H7 (cell line): ENCODE measurements around the gene LIN52. TPM values are rescaled to one million over a fixed set of nuclear protein-coding genes. Genes with fewer than 3 reads are reported as not detected.
A peak's percentile ranks its signal among the peaks of the same experiment; 100 is the strongest.

Source experiments
- DNase-seq: peaks from one replicate; pipeline ENCODE4 v3.0.0; 2012
- H3K27me3 ChIP-seq: 2 replicates; pipeline ENCODE4 v1.6.0; 2011; ENCODE audit warnings: mild to moderate bottlenecking, low read length; ENCODE audit not compliant: control insufficient read depth, insufficient read depth
- H3K36me3 ChIP-seq: replicated peaks from 2 replicates; pipeline ENCODE4 v1.5.1; 2011; ENCODE audit warnings: low read length; ENCODE audit not compliant: control insufficient read depth, insufficient read depth
- H3K4me3 ChIP-seq: 2 replicates; pipeline ENCODE4 v1.5.1; 2011; ENCODE audit warnings: low read depth, mild to moderate bottlenecking, control low read depth, low read length, moderate library complexity; ENCODE audit not compliant: insufficient read depth
- total RNA-seq: library from RNA; depleted of rRNA; stranded (reverse); fragments of >200 nt; shearing (Covaris generic); gene quantifications from 2 replicates; pipeline ENCODE4 v1.2.3, GENCODE V29; 2014

The LIN52 gene
- total RNA-seq, 1 experiment from 2014 or later, result 13.3 TPM

GRCh38 chr14:74218462-74218861, 133.7 kb downstream of the LIN52 start:
- no peak for DNase-seq
- H3K36me3 ChIP-seq, result no peaks in the 10 kb centered on the region
- H3K4me3 ChIP-seq, result no peak overlapping the region
- H3K27me3 ChIP-seq, result peaks cover 19% of the 10 kb centered on the region

DNA sequence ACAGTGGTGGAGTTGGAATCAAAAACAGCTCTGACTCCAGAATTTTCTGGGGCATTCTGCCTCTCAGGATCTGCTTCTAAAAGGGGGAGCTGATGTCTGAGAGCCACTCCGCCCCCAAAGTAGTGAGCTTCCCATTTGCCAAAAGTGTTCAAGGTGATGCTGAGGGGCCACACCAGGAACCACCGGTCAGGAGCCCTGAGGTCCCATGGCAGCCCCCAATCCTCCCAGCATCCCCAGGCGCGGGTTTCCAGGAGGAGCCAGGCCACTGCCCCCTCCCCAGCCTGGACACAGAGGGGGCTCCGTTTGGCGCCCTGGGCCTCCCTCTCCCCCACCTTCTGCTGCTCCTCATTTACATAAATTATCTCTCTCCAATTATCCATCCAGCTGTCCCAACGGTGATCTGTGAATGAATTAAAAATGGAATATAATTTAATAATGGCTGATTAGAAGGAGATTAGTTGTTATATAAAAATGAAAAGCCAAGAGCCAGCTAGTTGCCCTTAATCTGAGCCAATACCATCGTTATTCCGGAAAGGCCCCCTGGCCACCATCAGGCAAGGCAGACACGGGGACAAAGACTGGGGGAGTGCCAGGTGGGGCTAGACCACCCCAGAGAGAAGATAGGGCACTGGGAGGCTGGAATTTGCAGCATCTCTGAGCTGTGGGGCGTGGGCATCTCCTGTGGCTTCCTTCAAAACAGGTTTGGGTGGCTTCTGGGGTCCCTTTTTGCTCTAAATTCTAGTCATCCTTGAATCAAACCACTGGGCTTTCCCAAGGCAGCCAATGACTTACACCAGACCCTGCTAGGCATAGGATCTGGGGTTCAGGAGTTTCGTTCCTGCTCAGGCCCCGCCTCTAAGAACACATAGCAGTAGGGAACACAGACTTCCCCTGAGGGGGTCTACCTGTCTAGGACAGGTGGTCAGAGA, 134.8 kb downstream of the LIN52 start:
- Histone ChIP-seq H3K36me3 (no peaks in the 10 kb centered on the region), H3K27me3 (peaks cover 19% of the 10 kb centered on the region), H3K4me3 (no peak overlapping the region)
- no peak for DNase-seq

DNA sequence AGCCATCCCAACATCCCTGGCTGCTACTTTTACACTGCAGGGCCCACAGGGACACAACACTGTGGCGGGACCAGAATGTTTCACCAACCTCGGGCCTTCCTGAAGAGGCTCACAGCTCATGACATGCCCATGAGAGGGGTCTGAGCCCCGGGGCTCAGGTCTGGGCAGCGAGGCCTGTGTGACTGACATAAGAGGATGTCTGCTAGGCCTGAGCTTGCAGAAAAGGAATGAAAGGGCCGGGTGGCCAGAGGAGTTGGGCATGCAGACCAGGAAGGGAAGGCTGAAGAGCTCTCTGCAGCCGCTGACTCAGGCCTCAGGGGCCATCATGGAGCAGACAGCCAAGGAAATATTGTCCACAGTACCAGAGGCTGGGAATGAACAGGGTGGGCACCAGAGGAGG, 136.2 kb downstream of the LIN52 start:
- Histone ChIP-seq H3K4me3 (no peak overlapping the region), H3K36me3 (no peaks in the 10 kb centered on the region), H3K27me3 (peaks cover 19% of the 10 kb centered on the region)
- no peak for DNase-seq

- Histone ChIP-seq H3K4me3 (no peak overlapping the region), H3K27me3 (peaks cover 19% of the 10 kb centered on the region), H3K36me3 (no peaks in the 10 kb centered on the region)
- no peak for DNase-seq
These were observed 137.0 kb downstream of the LIN52 start for GRCh38 chr14:74221741-74222140.

GRCh38 chr14:74223016-74223415, 138.3 kb downstream of the LIN52 start:
- H3K4me3 ChIP-seq, result no peak overlapping the region
- peaks cover 10% of the 10 kb centered on the region for H3K27me3 ChIP-seq
- H3K36me3 ChIP-seq, result no peaks in the 10 kb centered on the region
- no peak for DNase-seq

GRCh38 chr14:74231784-74232183, 147.0 kb downstream of the LIN52 start:
- Histone ChIP-seq H3K27me3 (peaks cover 6% of the 10 kb centered on the region; the same call in 1 of the 2 replicates), H3K4me3 (no peak overlapping the region), H3K36me3 (no peaks in the 10 kb centered on the region)
- no peak for DNase-seq

DNA sequence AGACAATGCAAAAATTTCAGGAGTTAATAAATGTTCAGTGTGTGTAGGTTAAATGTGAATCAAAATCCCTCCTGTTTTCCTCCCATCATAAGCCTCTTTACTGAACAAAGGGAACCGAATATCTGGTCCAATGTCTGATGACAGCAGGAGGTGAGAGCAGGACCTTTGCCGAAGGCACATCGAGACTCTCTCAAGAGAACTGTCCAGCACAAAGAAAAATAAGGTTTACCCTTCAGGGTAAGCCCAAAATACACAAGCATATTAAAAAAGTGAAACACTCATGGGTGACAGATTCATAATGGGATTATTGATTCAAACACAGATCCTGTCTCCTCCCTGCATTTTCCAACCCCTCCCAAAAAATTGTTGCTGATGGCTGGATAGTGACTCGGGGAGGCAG, 150.3 kb downstream of the LIN52 start:
- H3K27me3 ChIP-seq, result peaks cover 36% of the 10 kb centered on the region
- DNase-seq, result no peak

DNA sequence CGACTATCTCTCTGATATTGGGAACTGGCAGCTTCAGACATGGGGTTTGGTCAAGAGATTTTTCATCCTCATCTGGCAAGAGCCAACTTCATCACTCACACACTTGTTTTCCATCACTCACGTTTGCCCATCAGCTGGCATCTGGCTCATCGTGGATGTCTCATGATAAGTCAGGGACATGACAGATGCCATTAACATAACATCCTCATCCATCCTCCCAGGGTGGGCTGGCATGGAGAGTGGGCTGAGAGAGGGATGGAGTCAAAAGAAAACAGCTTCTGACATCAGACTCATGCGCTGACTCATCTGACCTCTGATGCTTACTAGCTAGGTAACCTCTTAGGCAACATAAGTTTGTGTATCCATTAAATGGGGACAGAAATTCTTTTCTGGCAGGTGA, 152.7 kb downstream of the LIN52 start:
- no peak for DNase-seq
- no peaks in the 10 kb centered on the region for H3K36me3 ChIP-seq
- no peak overlapping the region for H3K4me3 ChIP-seq
- peaks cover 60% of the 10 kb centered on the region for H3K27me3 ChIP-seq

More for the DNA sequence above, 150.3 kb downstream of the LIN52 start:
- Histone ChIP-seq H3K36me3 (no peaks in the 10 kb centered on the region), H3K4me3 (no peak overlapping the region)

DNA sequence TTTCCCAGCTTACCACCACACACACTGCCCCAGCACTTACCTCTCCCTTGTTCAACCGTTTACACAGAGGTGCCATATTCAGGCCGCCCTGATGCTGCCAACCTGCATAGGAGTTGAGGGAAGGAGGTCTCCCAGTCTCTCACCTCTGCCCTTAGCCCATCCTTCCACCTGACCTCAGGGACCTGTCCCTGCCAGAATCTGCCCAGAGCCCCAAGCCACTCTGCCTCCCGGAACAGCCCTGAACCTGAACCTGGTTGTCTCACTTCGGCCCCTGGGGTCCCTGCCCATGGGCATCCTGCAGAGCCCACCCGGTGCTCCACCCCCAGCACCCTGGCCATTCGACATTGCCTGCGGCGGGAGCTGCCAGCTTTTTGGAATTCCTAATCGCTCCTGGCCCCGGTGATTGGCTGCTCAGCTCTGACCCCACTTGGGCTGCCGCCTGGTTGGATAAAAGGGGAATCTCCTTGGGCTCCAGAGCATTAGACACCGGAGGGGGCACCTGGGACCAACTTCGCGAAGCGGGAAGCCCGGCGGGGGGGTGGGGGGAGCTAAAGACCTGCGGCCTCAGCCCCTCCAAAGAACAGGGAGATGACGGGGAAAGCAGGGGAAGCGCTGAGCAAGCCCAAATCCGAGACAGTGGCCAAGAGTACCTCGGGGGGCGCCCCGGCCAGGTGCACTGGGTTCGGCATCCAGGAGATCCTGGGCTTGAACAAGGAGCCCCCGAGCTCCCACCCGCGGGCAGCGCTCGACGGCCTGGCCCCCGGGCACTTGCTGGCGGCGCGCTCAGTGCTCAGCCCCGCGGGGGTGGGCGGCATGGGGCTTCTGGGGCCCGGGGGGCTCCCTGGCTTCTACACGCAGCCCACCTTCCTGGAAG, 154.5 kb downstream of the LIN52 start, which contains the start of gene VSX2:
VSX2 (plus strand) TSS at position 476 of the 874 bp plus-strand sequence; CDS start at position 589, 113 bp downstream.
- DNase-seq, result peak; percentile 91
- no peaks in the 10 kb centered on the region for H3K36me3 ChIP-seq
- peak within 1 kb of the TSS; percentile 26; the same call in 1 of the 2 replicates for H3K4me3 ChIP-seq
- peaks cover 77% of the 10 kb centered on the region for H3K27me3 ChIP-seq

GRCh38 chr14:74239848-74240793, 155.4 kb downstream of the LIN52 start:
- DNase-seq, result peak; percentile 85
- H3K36me3 ChIP-seq, result no peaks in the 10 kb centered on the region
- H3K4me3 ChIP-seq, result peak overlapping the region; percentile 26; the same call in 1 of the 2 replicates
- peaks cover 85% of the 10 kb centered on the region for H3K27me3 ChIP-seq

GRCh38 chr14:74240794-74241651, 156.3 kb downstream of the LIN52 start:
- Histone ChIP-seq H3K36me3 (no peaks in the 10 kb centered on the region), H3K4me3 (peak overlapping the region; percentile 27; the same call in 1 of the 2 replicates), H3K27me3 (peaks cover 87% of the 10 kb centered on the region)
- peak; percentile 86 for DNase-seq

GRCh38 chr14:74241652-74242017, 156.9 kb downstream of the LIN52 start:
- Histone ChIP-seq H3K36me3 (no peaks in the 10 kb centered on the region), H3K27me3 (peaks cover 85% of the 10 kb centered on the region), H3K4me3 (peak overlapping the region; percentile 27; the same call in 1 of the 2 replicates)
- DNase-seq, result no peak
